Muscle layer of colon (tissue), 2 donors: ENCODE measurements around the gene TCP10L.
"Not testable (repeated sequence)": the region's sequence is repeated elsewhere in the genome, so short reads cannot be mapped to it uniquely, and the experiment has no call there.

Experiments used
- H3K27ac ChIP-seq: one replicate; pipeline ENCODE4 v1.7.0; 2013; ENCODE audit warnings: low read depth, mild to moderate bottlenecking, low read length, moderate library complexity
- H3K27me3 ChIP-seq, 2 donors: one replicate each; pipeline ENCODE4 v1.7.0; 2013; ENCODE audit warnings: low read length in 2 of 2, mild to moderate bottlenecking in 2 of 2; ENCODE audit not compliant: insufficient read depth in 2 of 2, control insufficient read depth in 1 of 2
- H3K36me3 ChIP-seq: one replicate; pipeline ENCODE4 v1.7.0; 2013; ENCODE audit warnings: mild to moderate bottlenecking, low read length; ENCODE audit not compliant: insufficient read depth
- H3K4me1 ChIP-seq: one replicate; pipeline ENCODE4 v1.7.0; 2013; ENCODE audit warnings: mild to moderate bottlenecking, low read length; ENCODE audit not compliant: insufficient read depth
- H3K4me3 ChIP-seq, 2 donors: one replicate each; pipeline ENCODE4 v1.7.0; 2013; ENCODE audit warnings: low read length in 2 of 2, low read depth in 1 of 2, mild to moderate bottlenecking in 1 of 2, moderate library complexity in 1 of 2
- H3K9ac ChIP-seq: one replicate; pipeline ENCODE4 v1.7.0; 2013; ENCODE audit warnings: low read length
- H3K9me3 ChIP-seq: one replicate; pipeline ENCODE4 v1.7.0; 2013; ENCODE audit warnings: mild to moderate bottlenecking, low read length
- donor health status: abdominal sarcoma.
- donor health status: Adenocarcinoma of cecum.

Gene TCP10L

DNA sequence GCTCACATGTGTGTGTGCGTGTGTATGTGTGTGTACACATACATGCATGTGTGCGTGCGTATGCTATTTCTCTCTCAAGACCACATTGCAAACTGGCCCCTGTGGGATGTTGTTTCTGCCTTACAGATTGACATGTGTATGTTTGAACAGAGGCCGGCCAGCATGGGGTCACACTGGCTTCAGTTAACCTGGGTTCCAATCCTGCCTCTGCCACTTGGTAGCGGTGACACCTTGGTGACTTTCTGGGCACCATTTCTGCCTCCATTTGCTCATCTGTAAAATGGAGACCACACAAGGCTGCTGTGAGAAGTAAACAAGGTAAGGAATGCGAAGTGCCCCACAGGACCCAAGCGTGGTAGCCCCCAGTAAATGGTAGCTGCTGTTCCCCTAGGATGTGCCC is 51.7 kb downstream of the TCP10L start:
- Histone ChIP-seq H3K9me3 (no peaks in the 10 kb centered on the region), H3K27me3 (no peaks in the 10 kb centered on the region), H3K27ac (no peak overlapping the region), H3K9ac (no peak overlapping the region), H3K4me3 (no peak overlapping the region), H3K36me3 (no peaks in the 10 kb centered on the region), H3K4me1 (no peaks in the 10 kb centered on the region)

- H3K36me3 ChIP-seq, result no peaks in the 10 kb centered on the region
- H3K4me1 ChIP-seq, result no peaks in the 10 kb centered on the region
- no peak overlapping the region for H3K27ac ChIP-seq
- H3K9me3 ChIP-seq, result no peaks in the 10 kb centered on the region
- no peaks in the 10 kb centered on the region for H3K27me3 ChIP-seq
- H3K4me3 ChIP-seq, result no peak overlapping the region
- no peak overlapping the region for H3K9ac ChIP-seq
Measured at GRCh38 chr21:32533053-32533452, 52.3 kb downstream of the TCP10L start.

DNA sequence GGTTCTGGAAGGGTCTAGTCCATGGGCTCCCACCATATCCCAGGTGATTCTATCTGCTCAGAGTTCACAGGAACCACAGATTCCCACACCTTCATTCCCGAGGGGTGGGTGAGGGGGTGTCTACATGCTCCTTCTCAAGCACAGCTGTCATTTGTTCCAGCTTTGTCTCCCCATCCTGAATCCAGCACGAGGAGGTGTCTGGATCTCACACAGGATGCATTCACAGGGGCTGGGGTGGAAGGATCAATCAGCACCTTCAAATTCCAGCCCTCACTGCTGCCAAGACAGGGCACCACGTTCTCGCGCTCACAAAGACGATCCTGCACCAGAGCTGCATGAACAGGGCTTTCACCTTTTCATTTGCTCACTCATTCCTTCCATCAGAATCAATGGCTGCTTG is 52.7 kb downstream of the TCP10L start:
- Histone ChIP-seq H3K4me3 (no peak overlapping the region), H3K27me3 (no peaks in the 10 kb centered on the region), H3K9me3 (no peaks in the 10 kb centered on the region), H3K9ac (no peak overlapping the region), H3K36me3 (no peaks in the 10 kb centered on the region), H3K4me1 (no peaks in the 10 kb centered on the region), H3K27ac (no peak overlapping the region)

DNA sequence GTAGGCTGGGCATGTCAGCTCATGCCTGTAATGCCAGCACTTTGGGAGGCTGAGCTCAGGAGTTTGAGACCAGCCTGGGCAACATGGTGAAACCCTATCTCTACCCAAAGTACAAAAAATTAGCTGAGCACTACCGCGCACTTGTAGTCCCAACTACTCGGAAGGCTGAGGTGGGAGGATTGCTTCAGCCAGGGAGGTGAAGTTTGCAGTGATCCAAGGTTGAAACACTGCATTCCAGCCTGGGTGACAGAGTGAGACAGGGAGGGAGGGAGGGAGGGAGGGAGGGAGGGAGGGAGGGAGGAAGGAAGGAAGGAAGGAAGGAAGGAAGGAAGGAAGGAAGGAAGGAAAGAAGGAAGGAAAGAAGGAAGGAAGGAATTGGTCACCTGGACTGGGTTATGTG is 53.8 kb downstream of the TCP10L start:
- H3K27ac ChIP-seq, H3K9me3 ChIP-seq: not testable (repeated sequence)

GRCh38 chr21:32530809-32531208 is 54.5 kb downstream of the TCP10L start:
- H3K27ac ChIP-seq, H3K4me3 ChIP-seq, H3K36me3 ChIP-seq, H3K9me3 ChIP-seq, H3K9ac ChIP-seq, H3K27me3 ChIP-seq, H3K4me1 ChIP-seq: not testable (repeated sequence)

More for the DNA sequence above, 53.8 kb downstream of the TCP10L start:
- not testable (repeated sequence) for H3K36me3 ChIP-seq, H3K27me3 ChIP-seq, H3K4me1 ChIP-seq, H3K9ac ChIP-seq, H3K4me3 ChIP-seq

DNA sequence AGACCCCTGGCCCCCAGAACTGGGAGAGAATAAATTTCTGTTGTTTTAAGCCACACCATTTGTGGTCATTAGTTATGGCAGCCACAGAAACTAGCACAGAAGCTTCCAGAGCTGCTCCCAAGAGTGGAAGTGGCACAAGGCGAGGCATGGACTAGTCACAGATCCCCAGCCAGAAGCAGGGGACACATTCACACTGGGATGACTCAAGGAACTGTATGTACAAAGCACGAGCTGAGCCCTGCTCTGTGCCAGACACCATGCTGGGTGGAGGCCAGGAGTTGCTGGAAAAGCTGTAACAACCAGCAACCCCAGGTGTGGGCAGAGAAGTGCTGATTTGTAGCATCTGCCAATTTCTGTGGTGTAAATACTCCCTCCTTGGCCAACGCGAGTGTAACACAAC is 55.6 kb downstream of the TCP10L start:
- Histone ChIP-seq H3K27me3 (no peaks in the 10 kb centered on the region), H3K27ac (no peak overlapping the region), H3K4me1 (no peaks in the 10 kb centered on the region), H3K36me3 (no peaks in the 10 kb centered on the region), H3K9me3 (no peaks in the 10 kb centered on the region), H3K4me3 (no peak overlapping the region), H3K9ac (no peak overlapping the region)

GRCh38 chr21:32525282-32525681 is 60.0 kb downstream of the TCP10L start:
- Histone ChIP-seq H3K27me3 (no peaks in the 10 kb centered on the region), H3K4me3 (no peak overlapping the region), H3K9me3 (no peaks in the 10 kb centered on the region), H3K36me3 (no peaks in the 10 kb centered on the region), H3K4me1 (peaks cover 6% of the 10 kb centered on the region), H3K27ac (no peak overlapping the region), H3K9ac (no peak overlapping the region)

DNA sequence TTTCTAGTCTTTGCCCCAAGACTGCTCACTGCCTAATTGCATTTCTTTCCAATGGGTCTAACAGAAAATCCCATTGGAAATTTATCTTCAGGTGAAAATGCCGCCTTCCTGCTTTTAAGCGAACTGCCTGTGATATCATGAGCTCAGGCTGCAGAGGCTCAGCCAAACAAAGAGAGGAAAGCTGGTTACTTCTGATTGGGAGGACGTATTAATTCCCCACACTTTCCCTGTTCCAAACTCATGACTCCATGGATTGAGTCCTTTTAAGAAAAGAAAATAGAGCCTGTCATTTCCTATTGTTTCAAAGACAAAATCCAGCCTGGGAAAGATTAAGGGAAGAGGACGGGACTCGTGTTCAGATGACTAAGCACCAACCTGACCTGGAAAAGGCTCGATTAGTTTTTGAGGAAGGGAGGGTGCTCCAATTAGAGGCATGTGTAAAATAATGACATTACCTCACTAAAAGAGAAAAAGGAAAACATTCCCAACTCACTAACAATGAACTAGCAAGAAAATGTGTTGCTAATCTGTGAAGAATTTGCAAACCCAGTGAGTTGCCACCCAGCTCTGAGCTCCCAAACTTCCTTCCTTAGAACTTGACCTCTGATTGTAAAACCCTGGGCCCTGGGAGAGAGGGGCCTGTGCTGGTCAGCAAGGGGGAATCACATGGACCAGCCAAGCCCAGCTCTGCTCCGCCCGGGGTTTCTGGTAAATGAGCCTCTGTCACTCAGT is 61.2 kb downstream of the TCP10L start:
- Histone ChIP-seq H3K27ac (no peak overlapping the region), H3K9ac (no peak overlapping the region), H3K4me1 (peaks cover 6% of the 10 kb centered on the region), H3K36me3 (no peaks in the 10 kb centered on the region), H3K27me3 (no peaks in the 10 kb centered on the region), H3K9me3 (no peaks in the 10 kb centered on the region), H3K4me3 (no peak overlapping the region)
